Astrocyte (in vitro differentiated cells and primary cell): ENCODE results near the gene FLT3.

Experiments
- CTCF ChIP-seq: IDR thresholded peaks from 2 replicates; pipeline ENCODE4 v1.5.1; 2011; ENCODE audit warnings: low read depth, mild to moderate bottlenecking, inconsistent platforms, low read length, moderate library complexity; ENCODE audit not compliant: insufficient read depth
- EZH2 ChIP-seq: IDR thresholded peaks from 2 replicates; pipeline ENCODE4 v1.6.1; 2012; ENCODE audit warnings: mild to moderate bottlenecking, low read length, inconsistent platforms; ENCODE audit not compliant: insufficient read depth

- no peak for TF ChIP-seq CTCF
- no peak for TF ChIP-seq EZH2
These were observed 69.0 kb downstream of the FLT3 start for GRCh38 chr13:28031220-28031895.
